Measurements from ENCODE around the gene CAMTA1.

CAMTA1 gene

GRCh38 chr1:6858596-6858995 lies 73.3 kb downstream of the CAMTA1 start:
- DNase-seq: no peak

- no peak for DNase-seq
Measured at GRCh38 chr1:6859415-6860343, 74.4 kb downstream of the CAMTA1 start.

- peak; percentile 36 for DNase-seq
Measured at GRCh38 chr1:6860401-6860800, 75.1 kb downstream of the CAMTA1 start.

- no peak for DNase-seq
Measured at GRCh38 chr1:6861075-6861724, 75.9 kb downstream of the CAMTA1 start.

GRCh38 chr1:6862906-6863305 lies 77.7 kb downstream of the CAMTA1 start:
- no peak for DNase-seq

GRCh38 chr1:6864166-6864565 lies 78.9 kb downstream of the CAMTA1 start:
- DNase-seq: no peak

- no peak for DNase-seq
Measured at GRCh38 chr1:6866825-6867224, 81.6 kb downstream of the CAMTA1 start.

GRCh38 chr1:6867321-6867720 lies 82.1 kb downstream of the CAMTA1 start:
- DNase-seq: no peak

- DNase-seq: no peak
Measured at GRCh38 chr1:6867729-6868659, 82.7 kb downstream of the CAMTA1 start.

GRCh38 chr1:6868660-6869380 lies 83.6 kb downstream of the CAMTA1 start:
- DNase-seq: no peak

- no peak for DNase-seq
Measured at GRCh38 chr1:6869545-6869944, 84.3 kb downstream of the CAMTA1 start.

GRCh38 chr1:6870086-6870485 lies 84.8 kb downstream of the CAMTA1 start:
- no peak for DNase-seq

GRCh38 chr1:6870571-6870970 lies 85.3 kb downstream of the CAMTA1 start:
- no peak for DNase-seq

- DNase-seq: no peak
Measured at GRCh38 chr1:6871300-6871972, 86.2 kb downstream of the CAMTA1 start.

GRCh38 chr1:6872573-6873261 lies 87.5 kb downstream of the CAMTA1 start:
- DNase-seq: no peak

- DNase-seq: no peak
Measured at GRCh38 chr1:6873298-6874015, 88.2 kb downstream of the CAMTA1 start.

GRCh38 chr1:6874298-6874697 lies 89.0 kb downstream of the CAMTA1 start:
- DNase-seq: no peak

GRCh38 chr1:6880951-6881690 lies 95.9 kb downstream of the CAMTA1 start:
- no peak for DNase-seq

- DNase-seq: no peak
Measured at GRCh38 chr1:6882414-6882813, 97.2 kb downstream of the CAMTA1 start.

GRCh38 chr1:6884652-6885153 lies 99.4 kb downstream of the CAMTA1 start:
- DNase-seq: no peak
